GM18499 (cell line): Measurements from ENCODE around the gene CST7.
"Not testable (repeated sequence)": the region's sequence is repeated elsewhere in the genome, so short reads cannot be mapped to it uniquely, and the experiment has no call there.

ENCODE experiments used
- ATAC-seq: cut with Tn5 transposase; IDR thresholded peaks from one replicate; pipeline ENCODE4 v1.9.1; 2021; ENCODE audit warnings: moderate number of reproducible peaks; ENCODE audit not compliant: insufficient read depth, unreplicated experiment

CST7 gene

DNA sequence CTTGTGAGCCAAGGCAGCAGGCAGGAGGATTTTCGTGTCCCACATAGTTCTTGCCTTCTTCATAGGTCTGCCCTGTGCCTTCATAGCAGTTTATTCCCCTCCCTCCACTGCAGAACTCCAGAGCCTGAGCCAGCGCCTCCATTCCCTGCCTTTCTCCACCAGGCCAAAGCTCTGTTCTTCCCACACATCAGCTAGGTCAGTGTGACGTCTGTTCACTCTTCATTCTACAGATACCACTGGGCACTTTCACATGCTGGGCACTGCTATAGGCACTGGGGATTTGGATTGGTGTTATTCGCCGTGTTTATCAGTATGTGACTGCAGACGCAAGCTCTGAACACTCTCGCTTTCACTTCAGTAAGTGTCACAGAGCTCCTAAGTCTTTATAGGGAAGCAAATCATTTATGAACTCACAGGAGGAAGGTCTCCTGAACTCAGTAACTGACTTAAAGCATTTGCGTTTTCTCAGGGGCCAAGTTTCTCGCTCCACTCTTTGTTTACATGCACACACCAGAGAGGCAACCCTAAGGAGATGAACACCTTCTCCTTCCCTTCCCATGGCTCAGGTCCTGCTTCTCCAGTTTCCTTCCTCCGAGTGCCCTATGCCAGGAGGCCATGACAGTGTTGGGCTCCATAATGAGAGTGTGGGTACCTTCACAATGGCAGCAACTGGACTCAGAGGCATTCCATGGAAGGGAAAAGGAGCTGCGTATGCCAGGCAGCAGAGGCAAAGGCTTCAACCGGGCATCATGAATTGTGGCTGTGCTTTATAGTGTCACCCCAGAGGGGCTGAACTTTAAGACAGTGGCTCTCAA is 49.8 kb downstream of the CST7 start:
- ATAC-seq, result no peak

DNA sequence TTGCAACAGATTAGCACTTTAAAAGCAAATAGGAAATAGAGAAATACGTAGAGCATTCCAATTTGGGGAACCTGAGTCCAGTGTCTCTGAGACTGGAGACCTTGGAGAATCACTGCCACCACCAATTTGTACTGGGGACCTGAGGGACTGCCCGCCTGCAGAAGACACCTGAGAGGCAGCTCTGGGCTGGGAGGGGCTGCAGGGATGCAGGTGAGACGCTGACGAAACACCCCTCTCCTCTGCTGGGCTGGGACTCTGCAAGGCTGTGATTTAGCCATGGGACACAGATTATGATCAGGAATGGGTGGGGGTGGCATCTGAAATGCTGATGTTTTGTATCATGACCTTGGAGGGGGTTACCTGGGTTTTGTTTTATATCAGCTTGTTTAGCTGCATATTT is 50.5 kb downstream of the CST7 start:
- ATAC-seq, result no peak

DNA sequence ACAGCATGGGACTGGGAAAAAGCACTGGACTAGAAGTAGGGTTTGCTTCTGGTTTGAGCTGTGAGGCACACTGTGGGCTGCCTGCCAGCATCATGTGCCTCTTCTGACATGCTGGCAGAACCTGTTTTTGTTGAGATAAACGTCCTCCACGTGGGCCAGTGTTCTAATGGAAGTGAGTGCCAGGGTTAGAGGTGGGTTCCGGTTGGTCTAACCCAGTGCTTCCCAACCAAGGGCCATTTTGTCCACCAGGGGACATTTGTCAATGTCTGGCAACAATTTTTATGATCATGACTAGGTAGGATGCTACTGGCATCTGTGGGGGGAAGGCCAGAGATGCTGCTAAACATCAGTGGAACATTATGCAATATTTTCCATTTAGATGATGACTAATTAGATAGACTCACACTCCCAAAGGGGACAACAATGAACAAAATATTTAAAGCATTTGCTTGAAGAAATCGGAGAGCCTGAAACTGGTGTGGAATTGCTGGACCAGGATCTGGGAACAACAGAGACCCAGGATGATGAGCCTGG is 51.3 kb downstream of the CST7 start:
- ATAC-seq, result no peak

DNA sequence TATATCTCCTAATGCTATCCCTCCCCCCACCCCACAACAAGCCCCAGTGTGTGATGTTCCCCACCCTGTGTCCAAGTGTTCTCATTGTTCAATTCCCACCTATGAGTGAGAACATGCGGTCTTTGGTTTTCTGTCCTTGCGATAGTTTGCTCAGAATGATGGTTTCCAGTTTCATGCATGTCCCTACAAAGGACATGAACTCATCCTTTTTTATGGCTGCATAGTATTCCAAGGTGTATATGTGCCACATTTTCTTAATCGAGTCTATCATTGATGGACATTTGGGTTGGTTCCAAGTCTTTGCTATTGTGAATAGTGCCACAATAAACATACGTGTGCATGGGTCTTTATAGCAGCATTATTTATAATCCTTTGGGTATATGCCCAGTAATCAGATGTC is 52.3 kb downstream of the CST7 start:
- ATAC-seq, result not testable (repeated sequence)

DNA sequence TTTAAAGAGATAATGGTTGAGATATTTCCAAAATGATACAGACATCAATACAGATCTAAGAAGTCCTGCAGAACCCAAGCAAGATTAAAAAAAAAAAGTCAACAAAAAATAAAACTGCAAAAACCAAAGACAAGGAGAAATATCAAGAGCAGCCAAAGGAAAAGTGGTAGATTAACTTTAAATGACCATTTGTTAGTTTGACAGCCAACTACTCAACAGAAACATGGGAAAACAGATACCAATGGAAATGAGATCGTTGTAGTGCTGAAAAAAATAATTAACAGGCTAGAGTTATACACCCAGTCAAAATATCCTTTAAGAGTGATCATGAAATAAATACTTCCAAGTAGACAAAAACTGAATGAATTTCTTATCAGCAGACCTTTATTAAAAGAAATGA is 53.9 kb downstream of the CST7 start:
- ATAC-seq, result no peak

DNA sequence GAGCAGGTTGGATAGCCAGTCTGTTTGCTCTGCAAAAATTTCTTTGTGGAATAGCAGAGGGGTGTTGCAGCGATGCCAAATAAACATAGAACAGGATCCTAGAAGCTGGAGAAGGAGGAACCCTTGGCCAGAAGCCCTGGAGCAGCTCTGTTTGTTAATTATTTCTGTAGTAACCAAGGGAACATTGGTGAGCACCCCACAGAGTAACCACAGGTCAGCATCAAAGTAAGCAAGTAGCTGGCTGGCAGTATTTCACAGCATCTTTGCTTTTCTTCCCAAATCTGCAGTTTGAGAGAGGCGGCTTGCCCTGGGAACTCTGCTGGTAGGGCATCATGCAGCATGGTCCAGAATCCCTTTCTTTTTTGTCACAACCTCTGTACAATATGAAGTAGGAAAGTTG is 56.2 kb downstream of the CST7 start:
- no peak for ATAC-seq

DNA sequence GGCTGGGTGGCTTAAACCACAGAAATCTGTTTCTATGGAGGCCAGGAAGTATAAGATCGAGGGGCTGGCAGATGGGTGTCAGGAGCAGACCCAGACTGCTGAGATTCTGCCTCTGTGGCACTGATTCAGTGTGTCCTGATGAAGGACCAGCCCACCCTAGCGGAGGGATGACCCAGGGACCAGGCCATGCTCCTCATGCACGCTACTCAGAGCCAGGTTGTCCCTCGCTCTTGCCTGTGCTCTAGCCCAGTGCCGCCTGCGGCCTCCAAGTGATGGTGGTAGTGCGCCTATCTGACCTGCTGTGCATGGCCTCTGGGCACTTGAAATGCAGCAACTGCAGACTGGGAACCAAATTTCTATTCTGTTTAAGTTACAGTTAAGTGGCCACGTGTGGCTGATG is 56.6 kb downstream of the CST7 start:
- no peak for ATAC-seq

DNA sequence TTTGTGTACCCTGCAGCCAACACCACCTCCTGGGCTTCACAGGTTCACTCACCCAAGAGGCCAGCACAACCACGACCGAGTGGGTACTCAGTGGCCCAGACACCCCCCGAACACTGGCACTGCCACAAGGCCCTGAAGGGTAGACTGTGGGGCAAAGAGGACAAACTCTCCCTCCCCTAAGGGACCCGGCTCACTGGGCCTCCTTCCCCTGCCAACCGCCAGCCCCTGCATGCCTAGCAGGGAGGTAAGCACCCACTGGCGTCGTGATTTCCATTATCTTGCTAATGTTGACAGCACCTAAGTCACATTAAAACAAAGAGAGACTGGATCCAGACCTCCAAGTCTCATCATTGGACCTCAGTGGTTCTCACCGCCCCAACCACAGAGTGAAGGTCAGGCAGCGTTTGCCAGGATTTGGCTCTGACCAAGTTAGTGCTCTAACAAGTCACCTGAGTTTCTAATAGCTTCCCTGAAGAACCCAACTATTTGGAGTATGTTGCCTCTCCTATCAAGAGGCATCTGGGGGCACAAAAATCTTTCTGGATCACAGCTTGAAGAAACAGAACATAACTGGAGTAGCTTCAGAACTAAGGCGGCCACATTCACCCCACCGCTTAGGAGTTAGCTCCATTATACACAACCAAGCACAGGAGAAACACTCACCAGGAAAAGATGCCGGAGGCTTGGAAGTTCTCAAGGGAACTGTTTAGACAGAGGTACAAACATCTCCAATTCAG is 57.5 kb downstream of the CST7 start:
- no peak for ATAC-seq

DNA sequence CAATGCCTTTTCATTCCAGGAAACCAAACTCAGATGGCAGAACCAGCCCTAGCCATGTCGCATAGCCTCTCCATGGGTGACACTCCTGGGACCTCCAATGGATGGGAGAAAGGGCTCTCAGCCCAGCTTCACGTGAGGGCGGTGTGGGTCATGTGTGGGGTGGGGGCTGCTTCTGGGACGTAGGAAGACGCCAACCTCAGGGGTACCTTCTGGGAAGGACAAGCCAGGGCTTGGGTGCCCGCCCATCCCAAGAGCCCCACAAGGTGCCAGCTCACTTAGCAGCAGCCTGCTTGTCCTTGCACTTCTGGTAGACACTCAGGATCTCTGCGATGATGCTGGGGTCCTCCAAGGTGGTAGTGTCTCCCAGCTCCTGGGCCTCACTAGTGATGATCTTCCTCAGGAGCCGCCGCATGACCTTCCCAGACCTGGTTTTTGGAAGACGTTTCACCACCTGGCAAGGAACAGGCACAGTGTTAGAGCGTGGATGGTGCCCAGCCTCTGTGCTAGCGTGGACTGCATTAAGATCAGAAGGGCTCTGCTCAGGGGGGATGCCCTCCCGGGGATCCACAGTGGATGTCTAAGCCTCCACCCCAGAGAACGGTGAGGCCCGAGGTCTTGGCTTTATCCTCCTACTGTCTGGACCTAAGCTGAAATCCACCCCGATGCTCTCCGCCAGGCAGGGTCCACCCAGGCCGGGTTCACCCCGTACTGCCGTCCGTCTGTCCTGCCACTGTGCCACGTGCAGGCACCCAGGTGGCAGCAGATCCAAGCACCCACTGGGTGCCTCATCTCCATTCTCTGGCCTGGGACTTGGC is 58.6 kb downstream of the CST7 start:
- ATAC-seq, result no peak

DNA sequence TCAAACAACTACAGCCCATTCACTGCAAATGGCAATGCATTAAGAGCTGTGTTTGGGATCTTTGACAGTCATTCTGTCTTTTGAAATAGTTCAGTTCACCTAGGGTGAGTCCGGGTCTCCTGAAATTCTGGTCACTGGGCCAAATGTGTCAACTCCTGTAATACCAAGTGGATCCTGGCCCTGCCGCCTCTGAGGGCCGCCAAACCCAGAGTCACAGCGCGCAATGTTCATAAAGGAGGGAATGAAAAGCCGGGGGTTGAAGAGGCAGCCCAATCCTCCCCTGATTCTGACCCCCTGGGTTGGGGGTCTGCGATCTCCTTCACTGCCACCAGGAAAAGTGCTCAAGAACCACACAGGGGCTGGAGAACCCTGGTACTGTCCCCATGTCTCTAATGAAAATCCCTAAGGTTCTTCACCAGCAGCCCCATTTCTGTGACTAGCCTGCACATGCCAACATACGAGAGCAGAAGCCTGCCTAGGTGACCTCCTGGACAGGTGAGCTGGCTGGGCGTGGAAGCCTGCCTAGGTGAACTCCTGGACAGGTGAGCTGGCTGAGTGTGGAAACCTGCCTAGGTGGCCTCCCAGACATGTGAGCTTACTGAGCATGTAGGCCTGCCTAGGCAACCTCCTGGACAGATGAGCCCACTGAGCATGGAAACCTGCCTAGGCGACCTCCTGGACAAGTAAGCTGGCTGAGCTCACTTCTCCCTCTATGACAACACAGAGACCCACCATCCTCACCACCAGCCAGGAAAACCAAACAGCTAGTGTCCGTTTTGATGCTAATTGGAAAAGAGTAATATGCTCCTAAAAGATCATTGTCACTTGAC is 59.5 kb downstream of the CST7 start:
- ATAC-seq, result no peak
